Activated T-helper 1 cell treated with Interleukin-2 at 50 U/mL for 16 hours (primary cell): Measurements from ENCODE around the gene TMEM132C.

Experiments used
- DNase-seq: peaks from one replicate; pipeline ENCODE4 v3.0.0-alpha.2; 2020; ENCODE audit warnings: low read depth

TMEM132C gene

GRCh38 chr12:128339126-128339520, 72.2 kb downstream of the TMEM132C start:
- DNase-seq, result no peak

GRCh38 chr12:128339631-128340030, 72.7 kb downstream of the TMEM132C start:
- DNase-seq, result no peak

- no peak for DNase-seq
Measured at GRCh38 chr12:128353301-128353700, 86.3 kb downstream of the TMEM132C start.

- DNase-seq, result no peak
Measured at GRCh38 chr12:128356547-128356946, 89.6 kb downstream of the TMEM132C start.

GRCh38 chr12:128361400-128361995, 94.5 kb downstream of the TMEM132C start:
- no peak for DNase-seq

- DNase-seq, result no peak
Measured at GRCh38 chr12:128365032-128365431, 98.1 kb downstream of the TMEM132C start.

- no peak for DNase-seq
Measured at GRCh38 chr12:128365651-128366231, 98.8 kb downstream of the TMEM132C start.

- DNase-seq, result no peak
Measured at GRCh38 chr12:128367961-128368360, 101.0 kb downstream of the TMEM132C start.

- DNase-seq, result no peak
Measured at GRCh38 chr12:128381541-128381940, 114.6 kb downstream of the TMEM132C start.

GRCh38 chr12:128381946-128382345, 115.0 kb downstream of the TMEM132C start:
- DNase-seq, result no peak

- DNase-seq, result no peak
Measured at GRCh38 chr12:128382946-128383345, 116.0 kb downstream of the TMEM132C start.

GRCh38 chr12:128383357-128383937, 116.5 kb downstream of the TMEM132C start:
- DNase-seq, result no peak

- DNase-seq, result no peak
Measured at GRCh38 chr12:128385736-128386135, 118.8 kb downstream of the TMEM132C start.

GRCh38 chr12:128387811-128388422, 120.9 kb downstream of the TMEM132C start:
- no peak for DNase-seq

GRCh38 chr12:128388461-128389000, 121.6 kb downstream of the TMEM132C start:
- no peak for DNase-seq

- DNase-seq, result no peak
Measured at GRCh38 chr12:128393346-128393745, 126.4 kb downstream of the TMEM132C start.

- no peak for DNase-seq
Measured at GRCh38 chr12:128394137-128394536, 127.2 kb downstream of the TMEM132C start.

- no peak for DNase-seq
Measured at GRCh38 chr12:128399253-128399652, 132.3 kb downstream of the TMEM132C start.

- DNase-seq, result no peak
Measured at GRCh38 chr12:128402486-128403243, 135.7 kb downstream of the TMEM132C start.

GRCh38 chr12:128408669-128409068, 141.7 kb downstream of the TMEM132C start:
- DNase-seq, result no peak

- no peak for DNase-seq
Measured at GRCh38 chr12:128415036-128415560, 148.1 kb downstream of the TMEM132C start.

- no peak for DNase-seq
Measured at GRCh38 chr12:128418944-128419343, 152.0 kb downstream of the TMEM132C start.
